Breast epithelium (tissue), 4 donors: ENCODE results near the gene MSLN. TPM values are rescaled to one million over a fixed set of nuclear protein-coding genes. Genes with fewer than 3 reads are reported as not detected.

ENCODE experiments used
- DNase-seq, 2 donors: peaks; one replicate each; pipeline ENCODE4 v3.0.0-alpha.2; 2019; ENCODE audit warnings: low spot score in 2 of 2
- H3K27ac ChIP-seq, 2 donors: fragments of 200-600 bp; sonication (generic) in 1 of 2; one replicate each; pipeline ENCODE4 v1.5.1; 2016 to 2019; ENCODE audit warnings: mild to moderate bottlenecking in 1 of 2
- H3K27me3 ChIP-seq, 2 donors: fragments of 200-600 bp; sonication (generic) in 1 of 2; one replicate each; pipeline versions ENCODE4 v1.5.1 to v1.6.0; 2017 to 2019; ENCODE audit warnings: control low read depth in 1 of 2, mild to moderate bottlenecking in 1 of 2
- H3K36me3 ChIP-seq: fragments of 200-600 bp; one replicate; pipeline ENCODE4 v1.5.1; 2019
- H3K4me1 ChIP-seq, 2 donors: fragments of 200-600 bp; sonication (generic); one replicate each; pipeline ENCODE4 v1.5.1; 2016 to 2019; ENCODE audit warnings: control low read depth in 1 of 2
- H3K4me3 ChIP-seq, 3 donors: fragments of 200-600 bp; sonication (generic); 1 replicate in 2 of 3; 2 replicates in 1 of 3; pipeline ENCODE4 v1.5.1; 2016 to 2019; ENCODE audit warnings: mild to moderate bottlenecking in 3 of 3, moderate library complexity in 2 of 3
- H3K9me3 ChIP-seq, 2 donors: fragments of 200-600 bp; sonication (generic) in 1 of 2; one replicate each; pipeline ENCODE4 v1.5.1; 2016 to 2019; ENCODE audit warnings: control low read depth in 1 of 2
- POLR2A ChIP-seq: fragments of 450-650 bp; IDR thresholded peaks from one replicate; pipeline ENCODE4 v1.6.1; 2016; ENCODE audit warnings: antibody characterized with exemption, mild to moderate bottlenecking, moderate library complexity
- POLR2AphosphoS5 ChIP-seq, 3 donors: sonication (generic); formaldehyde crosslinking; IDR thresholded peaks; one replicate each; pipeline ENCODE4 v1.6.1; 2017; ENCODE audit warnings: antibody characterized with exemption in 3 of 3
- intact Hi-C: fragments of 100-400 bp; cut with DNase I; formaldehyde crosslinking; loops from one replicate; pipeline ENCODE4 v1.15.1; 2023; ENCODE audit warnings: low total_unique reads
- total RNA-seq, 3 donors: library from RNA; depleted of rRNA; stranded (reverse); fragments of >200 nt; gene quantifications; one replicate each; pipeline ENCODE4 v1.1.0, GENCODE V29; 2016
- TF ChIP-seq, protein P1 (sequence below), 3 donors: fragments of 450-650 bp; IDR thresholded peaks; one replicate each; pipeline ENCODE4 v1.5.1; 2016 to 2017; ENCODE audit warnings: antibody characterized with exemption in 3 of 3, mild to moderate bottlenecking in 3 of 3, moderate library complexity in 3 of 3

The MSLN gene
- total RNA-seq, 3 donors from 2014 or later = 49.2 TPM; not detected in 2

DNA sequence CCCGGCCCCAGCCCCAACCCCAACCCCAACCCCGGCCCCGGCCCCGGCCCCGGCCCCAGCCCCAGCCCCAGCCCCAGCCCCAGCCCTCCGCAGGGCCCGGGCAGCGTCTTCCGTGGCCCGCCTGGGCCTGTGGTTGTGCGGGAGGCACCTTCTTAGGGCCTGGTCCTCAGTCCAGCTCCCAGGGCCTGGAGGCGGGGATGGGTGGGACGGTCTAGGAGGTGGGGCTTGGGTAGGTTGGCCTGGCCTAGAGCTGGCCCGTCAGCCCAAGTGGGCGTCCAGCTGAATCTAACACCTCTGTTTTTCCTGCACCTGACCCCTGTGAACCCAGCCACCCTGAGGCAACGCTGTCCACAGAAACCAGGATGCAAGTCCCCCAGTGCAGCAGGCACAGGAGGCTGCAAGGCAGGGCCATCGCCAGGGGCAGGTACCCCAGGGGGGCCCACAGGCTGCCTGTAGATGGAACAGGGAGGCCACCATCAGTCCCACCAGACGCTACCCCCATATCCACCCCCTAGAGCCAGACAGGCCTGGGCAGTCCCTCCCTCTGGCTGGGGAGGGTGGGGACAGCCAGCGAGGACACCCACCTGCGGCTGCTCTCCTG lies 8.8 kb downstream of the MSLN start:
- DNase-seq = no peak
- Histone ChIP-seq H3K4me1 (no peaks in the 10 kb centered on the region), H3K27me3 (peaks cover 3 to 45% of the 10 kb centered on the region in 2 donors), H3K36me3 (no peaks in the 10 kb centered on the region), H3K4me3 (no peak overlapping the region), H3K9me3 (no peaks in the 10 kb centered on the region), H3K27ac (no peak overlapping the region)
- intact Hi-C loops = no loop called here
- TF ChIP-seq POLR2AphosphoS5 (IDR thresholded peaks at IDR 0.05) (no peak), POLR2A (no peak)
- TF ChIP-seq, protein P1, sequence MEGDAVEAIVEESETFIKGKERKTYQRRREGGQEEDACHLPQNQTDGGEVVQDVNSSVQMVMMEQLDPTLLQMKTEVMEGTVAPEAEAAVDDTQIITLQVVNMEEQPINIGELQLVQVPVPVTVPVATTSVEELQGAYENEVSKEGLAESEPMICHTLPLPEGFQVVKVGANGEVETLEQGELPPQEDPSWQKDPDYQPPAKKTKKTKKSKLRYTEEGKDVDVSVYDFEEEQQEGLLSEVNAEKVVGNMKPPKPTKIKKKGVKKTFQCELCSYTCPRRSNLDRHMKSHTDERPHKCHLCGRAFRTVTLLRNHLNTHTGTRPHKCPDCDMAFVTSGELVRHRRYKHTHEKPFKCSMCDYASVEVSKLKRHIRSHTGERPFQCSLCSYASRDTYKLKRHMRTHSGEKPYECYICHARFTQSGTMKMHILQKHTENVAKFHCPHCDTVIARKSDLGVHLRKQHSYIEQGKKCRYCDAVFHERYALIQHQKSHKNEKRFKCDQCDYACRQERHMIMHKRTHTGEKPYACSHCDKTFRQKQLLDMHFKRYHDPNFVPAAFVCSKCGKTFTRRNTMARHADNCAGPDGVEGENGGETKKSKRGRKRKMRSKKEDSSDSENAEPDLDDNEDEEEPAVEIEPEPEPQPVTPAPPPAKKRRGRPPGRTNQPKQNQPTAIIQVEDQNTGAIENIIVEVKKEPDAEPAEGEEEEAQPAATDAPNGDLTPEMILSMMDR (IDR thresholded peaks at IDR 0.05) = no peak

DNA sequence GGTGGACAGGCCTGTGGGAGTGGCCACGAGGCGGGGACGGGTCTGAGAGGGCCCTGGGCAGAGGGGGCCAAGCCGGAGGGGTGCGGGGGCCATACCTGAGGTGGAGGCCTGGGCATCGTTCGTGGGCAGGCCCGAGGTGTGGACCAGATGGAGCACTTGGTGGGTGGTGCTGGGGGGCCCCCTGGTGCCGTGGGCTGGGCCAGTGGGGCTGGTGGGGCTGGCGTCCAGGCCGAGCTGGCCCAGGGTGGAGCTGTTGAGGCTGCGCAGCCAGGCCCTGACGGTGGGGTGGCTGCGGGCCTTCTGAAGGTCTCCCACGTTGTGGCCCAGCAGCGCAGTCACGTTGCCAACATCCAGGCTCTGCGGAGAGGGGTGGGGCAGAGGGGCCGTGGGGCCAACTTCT lies 9.4 kb downstream of the MSLN start:
- Histone ChIP-seq H3K27ac (no peak overlapping the region), H3K27me3 (peaks cover 3 to 45% of the 10 kb centered on the region in 2 donors), H3K4me3 (no peak overlapping the region), H3K36me3 (no peaks in the 10 kb centered on the region), H3K4me1 (no peaks in the 10 kb centered on the region), H3K9me3 (no peaks in the 10 kb centered on the region)
- DNase-seq = no peak
- TF ChIP-seq, protein P1 (IDR thresholded peaks at IDR 0.05) = no peak
- TF ChIP-seq POLR2A = no peak
- no peak for TF ChIP-seq POLR2AphosphoS5 (IDR thresholded peaks at IDR 0.05)
- intact Hi-C loops = no loop called here

DNA sequence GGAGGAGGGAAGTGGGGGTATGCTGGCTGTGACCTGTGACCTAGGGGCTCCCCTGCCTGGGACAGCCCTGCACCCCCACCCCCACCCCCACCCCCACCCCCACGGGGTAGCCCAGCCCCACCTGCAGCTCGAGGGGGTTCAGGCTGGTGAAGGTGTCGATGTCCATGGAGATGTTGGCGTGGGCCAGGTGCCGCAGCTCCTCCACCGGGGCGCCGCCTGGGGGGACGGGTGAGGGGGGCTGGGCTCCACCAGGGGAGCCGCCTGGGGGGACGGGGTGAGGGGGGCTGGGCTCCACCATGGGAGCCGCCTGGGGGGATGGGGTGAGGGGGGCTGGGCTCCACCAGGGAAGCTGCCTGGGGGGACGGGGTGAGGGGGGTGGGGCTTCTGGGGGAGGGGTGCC lies 9.9 kb downstream of the MSLN start:
- TF ChIP-seq POLR2AphosphoS5 (IDR thresholded peaks at IDR 0.05) (no peak), POLR2A (no peak)
- TF ChIP-seq, protein P1 (IDR thresholded peaks at IDR 0.05) = no peak
- intact Hi-C loops = no loop called here
- Histone ChIP-seq H3K4me3 (no peak overlapping the region), H3K27ac (no peak overlapping the region), H3K9me3 (no peaks in the 10 kb centered on the region), H3K36me3 (no peaks in the 10 kb centered on the region), H3K27me3 (peaks cover 3 to 40% of the 10 kb centered on the region in 2 donors), H3K4me1 (no peaks in the 10 kb centered on the region)
- no peak for DNase-seq

DNA sequence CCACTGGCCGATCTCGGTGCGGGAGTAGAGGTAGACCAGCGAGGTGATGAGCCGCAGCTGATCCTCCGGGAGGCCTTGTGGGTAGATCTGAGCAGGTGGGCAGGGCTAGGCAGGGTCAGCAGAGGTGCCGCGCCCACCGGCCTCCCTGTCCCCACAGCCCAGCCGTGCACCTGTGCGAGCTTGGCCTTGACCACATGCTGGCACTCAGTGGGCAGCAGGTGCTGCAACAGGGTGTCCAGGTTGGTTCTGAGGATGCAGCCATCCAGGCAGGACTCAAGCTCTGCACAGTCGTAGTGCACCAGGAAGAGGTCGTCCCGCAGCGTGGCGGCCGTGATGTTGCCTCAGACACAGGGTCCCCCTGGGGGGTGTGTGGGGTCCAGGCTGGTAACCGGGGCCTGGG lies 12.4 kb downstream of the MSLN start:
- DNase-seq = no peak
- TF ChIP-seq, protein P1 (IDR thresholded peaks at IDR 0.05) = no peak
- TF ChIP-seq POLR2AphosphoS5 (IDR thresholded peaks at IDR 0.05) (no peak), POLR2A (no peak)
- Histone ChIP-seq H3K9me3 (no peaks in the 10 kb centered on the region), H3K27ac (no peak overlapping the region), H3K4me1 (no peaks in the 10 kb centered on the region), H3K36me3 (no peaks in the 10 kb centered on the region), H3K27me3 (peaks cover 3 to 34% of the 10 kb centered on the region in 2 donors), H3K4me3 (no peak overlapping the region)
- intact Hi-C loops = no loop called here

DNA sequence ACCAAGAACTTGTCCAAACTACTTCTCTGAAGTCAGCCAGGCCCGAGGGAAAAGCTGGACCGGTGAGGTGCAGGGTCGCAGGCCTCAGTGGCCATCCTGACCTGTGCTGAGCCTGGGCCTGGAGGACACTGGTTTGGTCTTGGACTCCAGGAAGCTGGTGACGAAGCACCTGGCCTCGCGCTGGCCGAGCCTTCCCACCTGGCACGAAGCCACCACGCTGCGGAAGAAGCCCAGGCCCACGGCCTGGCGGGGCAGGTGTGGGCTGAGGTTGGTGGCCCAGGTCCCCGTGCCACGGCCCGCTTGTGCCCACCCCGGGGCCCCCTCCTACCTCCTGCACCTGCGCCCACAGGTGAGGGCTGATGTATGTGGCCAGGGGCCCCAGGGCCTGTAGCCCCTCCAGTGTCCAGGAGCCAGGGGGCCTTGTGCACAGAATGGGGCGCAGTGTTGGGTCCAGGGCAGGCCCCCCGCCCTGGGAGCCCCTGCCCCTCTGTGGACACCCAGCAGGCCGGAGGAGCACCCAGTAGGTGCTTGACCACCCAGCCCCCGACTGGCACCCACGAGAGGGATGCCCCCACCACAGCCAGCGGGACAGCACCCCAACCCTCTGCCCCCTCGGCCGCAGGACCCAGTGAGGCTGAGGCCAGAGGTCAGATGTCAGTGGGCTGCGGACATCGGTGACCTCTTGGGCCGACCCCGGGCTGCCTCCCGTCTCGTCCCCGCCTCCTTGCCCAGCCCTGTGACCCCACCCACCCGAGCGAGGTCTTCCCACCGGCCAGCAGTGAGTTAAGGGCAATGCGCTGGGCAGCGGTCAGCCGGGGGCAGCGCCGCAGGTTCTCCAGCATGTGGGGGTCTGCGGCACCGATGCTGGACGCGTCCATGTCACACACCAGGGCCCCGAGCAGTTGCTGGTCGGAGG lies 13.8 kb downstream of the MSLN start:
- DNase-seq = no peak
- Histone ChIP-seq H3K4me1 (no peaks in the 10 kb centered on the region), H3K4me3 (no peak overlapping the region), H3K27me3 (peaks cover 3 to 33% of the 10 kb centered on the region in 2 donors), H3K36me3 (no peaks in the 10 kb centered on the region), H3K9me3 (no peaks in the 10 kb centered on the region), H3K27ac (no peak overlapping the region)
- intact Hi-C loops = no loop called here
- no peak for TF ChIP-seq POLR2AphosphoS5 (IDR thresholded peaks at IDR 0.05)
